HL-60 (cell line): ENCODE data around the gene CERS1.

ENCODE experiments used
- POLR2AphosphoS5 ChIP-seq: IDR thresholded peaks from 2 replicates; pipeline ENCODE4 v1.6.1; 2012; ENCODE audit warnings: low read depth
- TF ChIP-seq, protein P1 (sequence below): IDR thresholded peaks from one replicate; pipeline ENCODE4 v1.5.1; 2011; ENCODE audit warnings: low read length, control low read depth, inconsistent platforms; ENCODE audit not compliant: insufficient read depth
- TF ChIP-seq, protein P2 (sequence below): IDR thresholded peaks from 2 replicates; pipeline ENCODE4 v1.6.1; 2012; ENCODE audit warnings: low read depth; ENCODE audit not compliant: insufficient replicate concordance

DNA sequence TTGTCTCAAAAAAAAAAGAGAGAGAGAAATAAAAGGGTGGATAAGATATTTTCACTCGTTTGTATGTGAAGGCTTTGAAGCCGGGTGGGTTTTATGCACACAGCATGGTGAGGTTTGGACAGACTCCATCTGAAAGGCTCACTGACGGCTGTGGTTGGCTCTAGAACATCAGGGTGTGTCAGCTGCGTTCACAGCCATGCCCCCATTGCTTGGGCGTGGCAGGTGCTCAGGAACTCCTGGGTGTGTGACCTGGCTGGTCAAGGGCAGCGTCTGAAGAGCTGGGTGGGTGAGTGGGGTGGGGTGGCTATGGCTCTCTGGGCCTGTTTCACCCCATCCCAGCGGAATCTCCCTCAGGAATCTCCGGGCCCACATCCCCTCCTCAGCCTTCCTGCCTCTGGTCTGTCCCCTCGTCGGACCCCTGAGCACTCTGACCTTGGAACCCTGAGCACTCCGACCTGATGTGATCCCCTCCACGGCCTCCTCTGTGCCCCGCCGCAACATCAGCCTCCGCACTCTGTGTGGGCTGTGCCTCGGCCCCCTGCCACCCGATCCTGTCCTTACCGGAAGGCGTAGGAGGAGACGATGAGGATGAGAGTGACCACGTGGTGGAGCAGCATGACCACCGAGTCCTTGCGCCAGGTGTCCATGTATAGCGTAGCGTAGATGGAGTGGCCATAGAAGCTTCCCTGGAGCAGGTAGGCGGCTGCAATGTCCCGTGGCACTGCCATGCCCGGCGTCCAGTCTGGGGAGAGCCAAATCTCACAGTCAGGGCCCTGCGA, 12.2 kb downstream of the CERS1 start:
- TF ChIP-seq, protein P1, sequence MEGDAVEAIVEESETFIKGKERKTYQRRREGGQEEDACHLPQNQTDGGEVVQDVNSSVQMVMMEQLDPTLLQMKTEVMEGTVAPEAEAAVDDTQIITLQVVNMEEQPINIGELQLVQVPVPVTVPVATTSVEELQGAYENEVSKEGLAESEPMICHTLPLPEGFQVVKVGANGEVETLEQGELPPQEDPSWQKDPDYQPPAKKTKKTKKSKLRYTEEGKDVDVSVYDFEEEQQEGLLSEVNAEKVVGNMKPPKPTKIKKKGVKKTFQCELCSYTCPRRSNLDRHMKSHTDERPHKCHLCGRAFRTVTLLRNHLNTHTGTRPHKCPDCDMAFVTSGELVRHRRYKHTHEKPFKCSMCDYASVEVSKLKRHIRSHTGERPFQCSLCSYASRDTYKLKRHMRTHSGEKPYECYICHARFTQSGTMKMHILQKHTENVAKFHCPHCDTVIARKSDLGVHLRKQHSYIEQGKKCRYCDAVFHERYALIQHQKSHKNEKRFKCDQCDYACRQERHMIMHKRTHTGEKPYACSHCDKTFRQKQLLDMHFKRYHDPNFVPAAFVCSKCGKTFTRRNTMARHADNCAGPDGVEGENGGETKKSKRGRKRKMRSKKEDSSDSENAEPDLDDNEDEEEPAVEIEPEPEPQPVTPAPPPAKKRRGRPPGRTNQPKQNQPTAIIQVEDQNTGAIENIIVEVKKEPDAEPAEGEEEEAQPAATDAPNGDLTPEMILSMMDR = no peak
- TF ChIP-seq POLR2AphosphoS5 = no peak
- TF ChIP-seq, protein P2, sequence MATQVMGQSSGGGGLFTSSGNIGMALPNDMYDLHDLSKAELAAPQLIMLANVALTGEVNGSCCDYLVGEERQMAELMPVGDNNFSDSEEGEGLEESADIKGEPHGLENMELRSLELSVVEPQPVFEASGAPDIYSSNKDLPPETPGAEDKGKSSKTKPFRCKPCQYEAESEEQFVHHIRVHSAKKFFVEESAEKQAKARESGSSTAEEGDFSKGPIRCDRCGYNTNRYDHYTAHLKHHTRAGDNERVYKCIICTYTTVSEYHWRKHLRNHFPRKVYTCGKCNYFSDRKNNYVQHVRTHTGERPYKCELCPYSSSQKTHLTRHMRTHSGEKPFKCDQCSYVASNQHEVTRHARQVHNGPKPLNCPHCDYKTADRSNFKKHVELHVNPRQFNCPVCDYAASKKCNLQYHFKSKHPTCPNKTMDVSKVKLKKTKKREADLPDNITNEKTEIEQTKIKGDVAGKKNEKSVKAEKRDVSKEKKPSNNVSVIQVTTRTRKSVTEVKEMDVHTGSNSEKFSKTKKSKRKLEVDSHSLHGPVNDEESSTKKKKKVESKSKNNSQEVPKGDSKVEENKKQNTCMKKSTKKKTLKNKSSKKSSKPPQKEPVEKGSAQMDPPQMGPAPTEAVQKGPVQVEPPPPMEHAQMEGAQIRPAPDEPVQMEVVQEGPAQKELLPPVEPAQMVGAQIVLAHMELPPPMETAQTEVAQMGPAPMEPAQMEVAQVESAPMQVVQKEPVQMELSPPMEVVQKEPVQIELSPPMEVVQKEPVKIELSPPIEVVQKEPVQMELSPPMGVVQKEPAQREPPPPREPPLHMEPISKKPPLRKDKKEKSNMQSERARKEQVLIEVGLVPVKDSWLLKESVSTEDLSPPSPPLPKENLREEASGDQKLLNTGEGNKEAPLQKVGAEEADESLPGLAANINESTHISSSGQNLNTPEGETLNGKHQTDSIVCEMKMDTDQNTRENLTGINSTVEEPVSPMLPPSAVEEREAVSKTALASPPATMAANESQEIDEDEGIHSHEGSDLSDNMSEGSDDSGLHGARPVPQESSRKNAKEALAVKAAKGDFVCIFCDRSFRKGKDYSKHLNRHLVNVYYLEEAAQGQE = no peak
